ENCODE measurements around the gene CD247. TPM values are rescaled to one million over a fixed set of nuclear protein-coding genes. Genes with fewer than 3 reads are reported as not detected.

CD247 gene
- total RNA-seq, 1 donor from 2014 or later, result not detected

- TF ChIP-seq, protein P1, sequence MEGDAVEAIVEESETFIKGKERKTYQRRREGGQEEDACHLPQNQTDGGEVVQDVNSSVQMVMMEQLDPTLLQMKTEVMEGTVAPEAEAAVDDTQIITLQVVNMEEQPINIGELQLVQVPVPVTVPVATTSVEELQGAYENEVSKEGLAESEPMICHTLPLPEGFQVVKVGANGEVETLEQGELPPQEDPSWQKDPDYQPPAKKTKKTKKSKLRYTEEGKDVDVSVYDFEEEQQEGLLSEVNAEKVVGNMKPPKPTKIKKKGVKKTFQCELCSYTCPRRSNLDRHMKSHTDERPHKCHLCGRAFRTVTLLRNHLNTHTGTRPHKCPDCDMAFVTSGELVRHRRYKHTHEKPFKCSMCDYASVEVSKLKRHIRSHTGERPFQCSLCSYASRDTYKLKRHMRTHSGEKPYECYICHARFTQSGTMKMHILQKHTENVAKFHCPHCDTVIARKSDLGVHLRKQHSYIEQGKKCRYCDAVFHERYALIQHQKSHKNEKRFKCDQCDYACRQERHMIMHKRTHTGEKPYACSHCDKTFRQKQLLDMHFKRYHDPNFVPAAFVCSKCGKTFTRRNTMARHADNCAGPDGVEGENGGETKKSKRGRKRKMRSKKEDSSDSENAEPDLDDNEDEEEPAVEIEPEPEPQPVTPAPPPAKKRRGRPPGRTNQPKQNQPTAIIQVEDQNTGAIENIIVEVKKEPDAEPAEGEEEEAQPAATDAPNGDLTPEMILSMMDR (IDR thresholded peaks at IDR 0.05; ENCODE audit: partially characterized antibody, unreplicated experiment), result no peak
- Mint-ChIP-seq H3K9me3 (ENCODE audit: unreplicated experiment) (peaks cover 6% of the 10 kb centered on the region), H3K27me3 (ENCODE audit: unreplicated experiment) (peaks cover 13% of the 10 kb centered on the region), H3K27ac (ENCODE audit: unreplicated experiment) (peak overlapping the region; percentile 97), H3K36me3 (ENCODE audit: unreplicated experiment) (peaks cover 6% of the 10 kb centered on the region), H3K4me3 (ENCODE audit: unreplicated experiment) (peak overlapping the region; percentile 72), H3K4me1 (ENCODE audit: low read depth, unreplicated experiment) (peaks cover 45% of the 10 kb centered on the region)
- DNase-seq, result peak; percentile 64
Measured at GRCh38 chr1:167431261-167431908, 86.9 kb downstream of the CD247 start.

DNA sequence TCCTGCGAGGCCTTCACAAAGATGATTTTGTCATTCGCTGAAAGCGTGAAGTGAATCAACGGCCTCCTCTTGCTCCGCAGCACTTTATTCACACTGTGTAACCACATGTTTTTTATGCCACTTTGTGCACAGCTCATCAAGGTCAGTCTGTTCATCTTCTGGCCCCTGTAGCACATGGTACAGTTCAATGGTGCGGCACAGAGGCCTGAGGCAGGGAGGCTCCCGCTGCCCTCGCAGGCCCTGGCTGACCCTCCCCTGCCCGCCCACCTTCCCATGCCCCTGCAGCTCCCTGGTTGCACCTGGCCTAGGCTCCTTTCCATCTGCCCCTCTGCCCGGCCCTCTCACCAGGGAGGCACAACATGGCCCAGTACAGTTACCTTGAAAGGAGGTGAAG is 87.5 kb downstream of the CD247 start:
- Mint-ChIP-seq H3K27me3 (ENCODE audit: unreplicated experiment) (peaks cover 12% of the 10 kb centered on the region), H3K36me3 (ENCODE audit: unreplicated experiment) (peaks cover under 1% of the 10 kb centered on the region), H3K4me3 (ENCODE audit: unreplicated experiment) (peak overlapping the region; percentile 72), H3K27ac (ENCODE audit: unreplicated experiment) (peak overlapping the region; percentile 97), H3K4me1 (ENCODE audit: low read depth, unreplicated experiment) (peaks cover 46% of the 10 kb centered on the region), H3K9me3 (ENCODE audit: unreplicated experiment) (peaks cover 6% of the 10 kb centered on the region)
- TF ChIP-seq, protein P1 (IDR thresholded peaks at IDR 0.05; ENCODE audit: partially characterized antibody, unreplicated experiment), result no peak
- DNase-seq, result no peak

DNA sequence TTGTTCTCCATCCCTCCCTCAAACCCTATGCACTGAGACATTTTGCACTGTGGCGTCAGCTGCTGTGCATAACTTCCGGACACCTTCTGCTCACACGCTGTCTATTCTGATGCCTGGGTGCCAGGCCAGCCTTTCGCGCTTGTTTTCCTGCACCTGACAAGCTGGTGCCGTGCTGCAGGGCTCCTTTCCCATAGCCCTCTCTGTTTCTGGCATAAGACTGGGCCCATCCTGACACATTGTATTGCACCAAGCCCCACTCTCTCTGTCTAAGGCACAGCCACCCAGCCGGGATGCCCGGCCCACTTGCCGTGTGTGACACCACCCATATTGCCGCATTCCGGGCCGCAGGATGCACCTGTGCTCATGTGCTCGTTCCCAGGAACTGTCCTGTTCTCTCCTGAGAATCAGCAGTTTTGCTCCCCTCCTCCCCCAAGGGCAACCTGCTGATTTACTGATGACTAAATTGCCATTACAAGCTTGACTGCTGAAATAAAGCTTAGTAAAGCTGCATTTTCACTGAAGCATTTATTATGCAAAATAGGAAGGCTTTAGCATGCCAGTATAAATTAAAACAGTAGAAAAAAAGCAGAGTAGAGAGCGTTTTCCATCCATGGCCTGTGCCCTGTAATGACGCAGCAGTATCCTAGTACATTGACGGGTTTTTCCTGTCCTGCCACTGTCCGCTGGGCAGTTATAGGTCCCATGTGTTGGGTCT is 88.0 kb downstream of the CD247 start:
- peak overlapping the region; percentile 97 for H3K27ac Mint-ChIP-seq (ENCODE audit: unreplicated experiment)
- TF ChIP-seq, protein P1 (IDR thresholded peaks at IDR 0.05; ENCODE audit: partially characterized antibody, unreplicated experiment), result no peak
- no peak for DNase-seq

GRCh38 chr1:167429612-167430011 is 88.7 kb downstream of the CD247 start:
- DNase-seq, result no peak
- Mint-ChIP-seq H3K4me1 (ENCODE audit: low read depth, unreplicated experiment) (peaks cover 51% of the 10 kb centered on the region), H3K27ac (ENCODE audit: unreplicated experiment) (peak overlapping the region; percentile 97)

More for the DNA sequence above, 88.0 kb downstream of the CD247 start:
- no peaks in the 10 kb centered on the region for H3K36me3 Mint-ChIP-seq (ENCODE audit: unreplicated experiment)
- peaks cover 6% of the 10 kb centered on the region for H3K9me3 Mint-ChIP-seq (ENCODE audit: unreplicated experiment)
- peaks cover 10% of the 10 kb centered on the region for H3K27me3 Mint-ChIP-seq (ENCODE audit: unreplicated experiment)
- H3K4me3 Mint-ChIP-seq (ENCODE audit: unreplicated experiment), result peak overlapping the region; percentile 64
- H3K4me1 Mint-ChIP-seq (ENCODE audit: low read depth, unreplicated experiment), result peaks cover 49% of the 10 kb centered on the region

More at GRCh38 chr1:167429612-167430011, 88.7 kb downstream of the CD247 start:
- TF ChIP-seq, protein P1 (IDR thresholded peaks at IDR 0.05; ENCODE audit: partially characterized antibody, unreplicated experiment), result no peak
- Mint-ChIP-seq H3K27me3 (ENCODE audit: unreplicated experiment) (peaks cover 10% of the 10 kb centered on the region), H3K4me3 (ENCODE audit: unreplicated experiment) (no peak overlapping the region), H3K36me3 (ENCODE audit: unreplicated experiment) (no peaks in the 10 kb centered on the region), H3K9me3 (ENCODE audit: unreplicated experiment) (peaks cover 6% of the 10 kb centered on the region)
